Osteoblast (primary cell): Measurements from ENCODE around the gene SUCLG1. TPM values are rescaled to one million over a fixed set of nuclear protein-coding genes. Genes with fewer than 3 reads are reported as not detected.
A peak's percentile ranks its signal among the peaks of the same experiment; 100 is the strongest.

Source experiments
- DNase-seq: peaks from one replicate; pipeline ENCODE4 v3.0.0; 2011; ENCODE audit warnings: low spot score, mixed read lengths; ENCODE audit not compliant: insufficient read length; ENCODE audit errors: missing footprints
- H2AFZ ChIP-seq: 2 replicates; pipeline ENCODE4 v1.6.0; 2011; ENCODE audit warnings: mild to moderate bottlenecking, low read length
- H3K27ac ChIP-seq: 2 replicates; pipeline ENCODE4 v1.5.1; 2011; ENCODE audit warnings: mild to moderate bottlenecking, low read depth, low read length, moderate library complexity
- H3K27me3 ChIP-seq: 2 replicates; pipeline ENCODE4 v1.6.0; 2012; ENCODE audit warnings: mild to moderate bottlenecking, control low read depth, inconsistent platforms, low read length, moderate library complexity; ENCODE audit not compliant: insufficient read depth
- H3K36me3 ChIP-seq: 2 replicates; pipeline ENCODE4 v1.5.1; 2011; ENCODE audit warnings: mild to moderate bottlenecking, low read length, control low read depth, moderate library complexity; ENCODE audit not compliant: insufficient read depth
- H3K4me1 ChIP-seq: 2 replicates; pipeline ENCODE4 v1.5.1; 2011; ENCODE audit warnings: mild to moderate bottlenecking, low read length, control low read depth, moderate library complexity; ENCODE audit not compliant: insufficient read depth
- H3K4me2 ChIP-seq: 2 replicates; pipeline ENCODE4 v1.6.0; 2011; ENCODE audit warnings: mild to moderate bottlenecking, low read length; ENCODE audit not compliant: insufficient read depth
- H3K4me3 ChIP-seq: fragments of 200-600 bp; sonication (generic); 3 replicates; pipeline ENCODE4 v1.5.1; 2012; ENCODE audit warnings: mild to moderate bottlenecking, low read length, inconsistent platforms; ENCODE audit not compliant: insufficient read depth
- H3K79me2 ChIP-seq: 2 replicates; pipeline ENCODE4 v1.6.0; 2012; ENCODE audit warnings: mild to moderate bottlenecking, low read length, control low read depth, inconsistent platforms; ENCODE audit not compliant: insufficient read depth
- H3K9me3 ChIP-seq: 2 replicates; pipeline ENCODE4 v1.5.1; 2011; ENCODE audit warnings: low read depth, low read length, control low read depth
- H4K20me1 ChIP-seq: 2 replicates; pipeline ENCODE4 v1.6.0; 2012; ENCODE audit warnings: mild to moderate bottlenecking, low read length, control low read depth; ENCODE audit not compliant: insufficient read depth
- total RNA-seq: library from RNA; depleted of rRNA; stranded (reverse); fragments of >200 nt; gene quantifications from 2 replicates; pipeline ENCODE4 v1.2.3, GENCODE V29; 2012
- TF ChIP-seq, protein P1 (sequence below): IDR thresholded peaks from 2 replicates; pipeline ENCODE4 v1.5.1; 2011; ENCODE audit warnings: mild to moderate bottlenecking, low read depth, low read length, moderate library complexity; ENCODE audit errors: extremely low read depth

The SUCLG1 gene
- 45.2 and 57.2 TPM in 2 replicates for total RNA-seq

DNA sequence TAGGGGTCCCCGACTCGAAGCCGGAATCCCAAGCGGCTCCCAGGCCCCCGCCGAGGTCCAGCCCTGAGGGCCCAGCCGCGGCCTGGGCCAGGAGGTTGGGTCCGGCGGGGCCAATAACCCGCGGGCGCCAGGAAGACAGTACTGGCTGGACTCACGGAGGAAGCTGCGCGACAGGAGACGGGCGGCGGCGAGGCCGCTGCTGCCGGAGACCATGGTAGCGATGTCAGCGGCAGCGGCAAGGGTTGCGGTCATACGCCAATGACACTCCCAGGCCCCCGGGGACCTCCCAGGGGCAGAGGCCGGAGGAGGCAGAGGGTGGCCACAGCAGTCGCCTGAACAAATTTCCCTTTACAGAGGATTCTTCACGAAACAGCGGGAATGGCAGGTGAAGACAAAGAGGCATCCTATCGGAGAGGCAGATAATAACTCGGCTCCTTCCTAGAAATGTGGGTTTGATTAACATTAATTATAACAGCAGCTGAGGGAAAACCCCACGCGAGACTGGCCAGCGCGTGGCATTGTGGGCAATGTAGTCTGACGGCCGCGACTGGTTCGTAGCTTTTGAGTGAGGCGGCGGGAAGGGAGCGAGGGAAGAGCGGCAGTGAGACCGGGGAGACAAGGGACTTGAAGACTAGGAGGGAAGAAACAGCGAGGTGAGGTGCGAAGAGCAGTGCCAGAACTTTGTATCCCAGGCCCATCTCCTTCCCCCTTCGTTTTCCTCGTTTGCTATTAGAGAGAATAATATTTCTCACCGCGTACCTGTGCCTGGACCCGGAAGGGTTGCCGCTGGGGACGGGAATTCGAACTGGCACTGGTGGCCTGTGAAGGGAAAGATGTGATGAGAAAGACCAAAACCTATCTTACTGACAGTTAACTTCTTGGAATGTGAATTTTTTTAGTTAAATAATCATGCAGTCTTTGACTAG lies at the start of gene SUCLG1:
Gene SUCLG1, minus strand, starts transcription at position 263 of the 926 bp plus-strand sequence. Its CDS starts 11 bp downstream, at position 252.
- no peaks in the 10 kb centered on the region for H3K36me3 ChIP-seq

DNA sequence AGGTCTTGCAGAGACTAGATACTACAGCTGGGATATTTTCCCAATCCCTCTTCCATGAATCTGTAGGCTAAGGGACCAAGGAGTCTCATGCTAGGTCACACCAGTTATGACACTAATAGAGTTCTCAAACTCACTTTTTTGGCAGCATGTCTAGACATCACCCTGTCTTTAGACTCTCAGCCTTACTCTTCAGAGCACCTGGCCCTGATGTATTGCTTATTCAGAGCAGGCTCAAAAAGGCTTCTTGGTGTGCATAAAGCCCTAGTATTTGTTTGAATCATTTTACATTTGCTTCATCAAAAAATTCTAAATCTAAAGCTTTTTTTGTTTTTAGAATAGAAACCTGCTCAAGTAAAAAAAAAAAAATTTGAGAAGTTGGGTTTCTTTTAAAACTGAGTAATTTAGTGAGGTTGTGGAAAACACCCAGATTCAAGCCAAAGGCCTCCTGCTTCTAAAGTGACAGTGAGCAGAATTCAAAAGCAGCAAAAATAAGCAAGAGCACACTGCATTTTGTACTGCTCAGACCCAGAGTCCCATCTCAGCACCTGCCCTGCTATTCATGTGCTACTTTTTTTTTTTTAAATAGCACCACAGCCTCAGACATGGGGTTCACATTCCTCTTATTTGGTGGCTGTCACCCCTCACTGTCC lies 39.2 kb upstream of the SUCLG1 start:
- DNase-seq, result no peak
- no peaks in the 10 kb centered on the region for H4K20me1 ChIP-seq
- no peak overlapping the region for H3K4me2 ChIP-seq
- H3K4me3 ChIP-seq, result no peak overlapping the region
- peaks cover 10% of the 10 kb centered on the region for H3K27me3 ChIP-seq
- peaks cover 9% of the 10 kb centered on the region for H3K4me1 ChIP-seq
- TF ChIP-seq, protein P1, sequence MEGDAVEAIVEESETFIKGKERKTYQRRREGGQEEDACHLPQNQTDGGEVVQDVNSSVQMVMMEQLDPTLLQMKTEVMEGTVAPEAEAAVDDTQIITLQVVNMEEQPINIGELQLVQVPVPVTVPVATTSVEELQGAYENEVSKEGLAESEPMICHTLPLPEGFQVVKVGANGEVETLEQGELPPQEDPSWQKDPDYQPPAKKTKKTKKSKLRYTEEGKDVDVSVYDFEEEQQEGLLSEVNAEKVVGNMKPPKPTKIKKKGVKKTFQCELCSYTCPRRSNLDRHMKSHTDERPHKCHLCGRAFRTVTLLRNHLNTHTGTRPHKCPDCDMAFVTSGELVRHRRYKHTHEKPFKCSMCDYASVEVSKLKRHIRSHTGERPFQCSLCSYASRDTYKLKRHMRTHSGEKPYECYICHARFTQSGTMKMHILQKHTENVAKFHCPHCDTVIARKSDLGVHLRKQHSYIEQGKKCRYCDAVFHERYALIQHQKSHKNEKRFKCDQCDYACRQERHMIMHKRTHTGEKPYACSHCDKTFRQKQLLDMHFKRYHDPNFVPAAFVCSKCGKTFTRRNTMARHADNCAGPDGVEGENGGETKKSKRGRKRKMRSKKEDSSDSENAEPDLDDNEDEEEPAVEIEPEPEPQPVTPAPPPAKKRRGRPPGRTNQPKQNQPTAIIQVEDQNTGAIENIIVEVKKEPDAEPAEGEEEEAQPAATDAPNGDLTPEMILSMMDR, result no peak
- H3K36me3 ChIP-seq, result no peaks in the 10 kb centered on the region
- H2AFZ ChIP-seq, result no peak overlapping the region
- H3K27ac ChIP-seq, result no peak overlapping the region
- no peaks in the 10 kb centered on the region for H3K79me2 ChIP-seq
- H3K9me3 ChIP-seq, result no peaks in the 10 kb centered on the region

More for the DNA sequence above, at the start of gene SUCLG1:
- no peaks in the 10 kb centered on the region for H3K27me3 ChIP-seq
- H3K9me3 ChIP-seq, result no peaks in the 10 kb centered on the region
- peaks cover 44% of the 10 kb centered on the region for H3K79me2 ChIP-seq
- H3K4me2 ChIP-seq, result peak within 1 kb of the TSS; percentile 99
- peak; percentile 91 for DNase-seq
- H4K20me1 ChIP-seq, result peaks cover 30% of the 10 kb centered on the region
- peaks cover 16% of the 10 kb centered on the region for H3K4me1 ChIP-seq
- H3K4me3 ChIP-seq, result peak within 1 kb of the TSS; percentile 93
- H2AFZ ChIP-seq, result peak within 1 kb of the TSS; percentile 100
- TF ChIP-seq, protein P1, result no peak
- peak within 1 kb of the TSS; percentile 90 for H3K27ac ChIP-seq

DNA sequence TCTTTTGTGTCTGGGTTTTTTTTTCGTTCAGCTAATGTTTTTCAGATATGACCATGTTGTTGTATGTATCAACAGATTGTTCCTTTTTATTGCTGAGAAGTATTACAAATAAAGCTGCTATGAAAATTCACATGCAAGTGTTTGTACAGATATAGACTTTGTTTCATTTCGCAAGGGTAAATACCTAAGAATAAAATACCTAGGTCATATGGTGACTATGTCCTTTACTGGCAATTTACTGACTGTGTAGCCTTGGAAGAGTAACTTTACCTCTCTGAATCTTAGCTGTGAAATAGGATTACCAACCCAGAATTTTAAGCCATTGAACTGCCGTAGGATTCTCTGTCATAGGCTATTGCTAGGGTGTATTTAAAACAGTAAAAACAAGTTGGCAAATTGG lies 38.2 kb upstream of the SUCLG1 start:
- Histone ChIP-seq H3K36me3 (no peaks in the 10 kb centered on the region), H3K4me1 (peaks cover 9% of the 10 kb centered on the region), H3K9me3 (no peaks in the 10 kb centered on the region), H4K20me1 (no peaks in the 10 kb centered on the region), H3K27ac (no peak overlapping the region), H3K4me3 (no peak overlapping the region), H3K4me2 (no peak overlapping the region), H3K79me2 (no peaks in the 10 kb centered on the region), H3K27me3 (peaks cover 5% of the 10 kb centered on the region), H2AFZ (no peak overlapping the region)
- TF ChIP-seq, protein P1, result no peak
- no peak for DNase-seq

DNA sequence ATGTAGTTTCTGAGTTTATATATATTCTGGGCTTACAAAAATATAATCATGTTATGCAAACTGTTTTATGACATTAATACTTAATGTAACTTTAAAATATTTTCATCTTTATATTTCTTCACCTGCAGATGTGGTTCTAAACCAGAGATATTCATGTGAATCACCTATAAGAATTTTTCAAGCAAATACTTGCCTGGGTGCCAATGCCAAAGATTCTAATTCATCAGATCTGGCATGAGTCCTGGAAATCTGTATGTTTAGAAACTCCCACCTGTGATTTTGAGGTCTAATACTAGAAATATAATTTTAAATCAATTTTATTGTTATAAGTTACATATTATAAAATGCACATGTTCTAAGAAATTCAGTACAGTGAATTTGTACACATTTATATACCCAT lies 37.3 kb upstream of the SUCLG1 start:
- no peak for DNase-seq
- no peak overlapping the region for H2AFZ ChIP-seq
- peaks cover 5% of the 10 kb centered on the region for H3K27me3 ChIP-seq
- no peaks in the 10 kb centered on the region for H3K9me3 ChIP-seq
- no peaks in the 10 kb centered on the region for H4K20me1 ChIP-seq
- H3K4me1 ChIP-seq, result peaks cover 9% of the 10 kb centered on the region
- H3K4me2 ChIP-seq, result no peak overlapping the region
- H3K27ac ChIP-seq, result no peak overlapping the region
- no peaks in the 10 kb centered on the region for H3K36me3 ChIP-seq
- no peak overlapping the region for H3K4me3 ChIP-seq
- no peaks in the 10 kb centered on the region for H3K79me2 ChIP-seq
- TF ChIP-seq, protein P1, result no peak
